IMR-90 (cell line): ENCODE measurements around the gene MS4A6E.

Experiments
- CHD1 ChIP-seq: IDR thresholded peaks from 2 replicates; pipeline ENCODE4 v1.6.1; 2012; ENCODE audit warnings: low read depth, low read length, improper control_type of control experiment
- CTCF ChIP-seq: conservative IDR thresholded peaks from 2 replicates; pipeline ENCODE4 v1.5.1; 2012; ENCODE audit warnings: mild to moderate bottlenecking, low read depth, low read length, improper control_type of control experiment
- FOS ChIP-seq: fragments of 150-350 bp; IDR thresholded peaks from 2 replicates; pipeline ENCODE4 v1.6.1; 2016; ENCODE audit warnings: low read depth, low read length
- RAD21 ChIP-seq: IDR thresholded peaks from 2 replicates; pipeline ENCODE4 v1.6.1; 2012; ENCODE audit warnings: low read length, improper control_type of control experiment

- TF ChIP-seq CTCF, result no peak
- TF ChIP-seq CHD1, result no peak
- TF ChIP-seq RAD21, result no peak
- no peak for TF ChIP-seq FOS
Measured at GRCh38 chr11:60282286-60282685, 44.8 kb upstream of the MS4A6E start.
